Calu3 (cell line): ENCODE results near the gene RCCD1. TPM values are rescaled to one million over a fixed set of nuclear protein-coding genes. Genes with fewer than 3 reads are reported as not detected.
A peak's percentile ranks its signal among the peaks of the same experiment; 100 is the strongest.

Experiments
- BruUV-seq: library from RNA; stranded (reverse); fragments of 400-500 nt; replicated peaks from 2 replicates; lab custom pipeline; 2021; lab: Mats Ljungman, UMichigan
- CTCF ChIA-PET: fragments of 300-600 bp; sonication (Branson Sonifier 250); formaldehyde crosslinking; loops from one replicate; lab custom pipeline; 2022; ENCODE audit warnings: antibody characterized with exemption; lab: Charles Lee
- DNase-seq: peaks from one replicate; pipeline ENCODE4 v3.0.0; 2022
- H3K27ac Mint-ChIP-seq: one replicate; pipeline ENCODE4 v1.8.0; 2022; ENCODE audit warnings: mixed read lengths; ENCODE audit not compliant: unreplicated experiment
- H3K27me3 Mint-ChIP-seq: one replicate; pipeline ENCODE4 v1.8.0; 2022; ENCODE audit warnings: mixed read lengths; ENCODE audit not compliant: unreplicated experiment
- H3K36me3 Mint-ChIP-seq: one replicate; pipeline ENCODE4 v1.8.0; 2022; ENCODE audit warnings: mild to moderate bottlenecking, moderate library complexity, mixed read lengths; ENCODE audit not compliant: insufficient read depth, unreplicated experiment
- H3K4me1 Mint-ChIP-seq: one replicate; pipeline ENCODE4 v1.8.0; 2022; ENCODE audit warnings: mild to moderate bottlenecking, low read depth, mixed read lengths; ENCODE audit not compliant: unreplicated experiment
- H3K4me3 Mint-ChIP-seq: one replicate; pipeline ENCODE4 v1.8.0; 2022; ENCODE audit warnings: mild to moderate bottlenecking, low read depth, moderate library complexity, mixed read lengths; ENCODE audit not compliant: unreplicated experiment
- H3K9me3 Mint-ChIP-seq: one replicate; pipeline ENCODE4 v1.8.0; 2022; ENCODE audit warnings: low read depth, mixed read lengths; ENCODE audit not compliant: unreplicated experiment
- intact Hi-C: fragments of 100-400 bp; cut with micrococcal nuclease; formaldehyde crosslinking; loops from one replicate; pipeline ENCODE4 v1.10.0; 2022; ENCODE audit not compliant: unreplicated experiment
- total RNA-seq: library from RNA; stranded (reverse); gene quantifications from 2 replicates; pipeline ENCODE4 v1.2.3, GENCODE V29; 2022
- TF ChIP-seq, protein P1 (sequence below): fragments of 200-600 bp; IDR thresholded peaks from one replicate; pipeline ENCODE4 v1.8.0; 2022; ENCODE audit warnings: antibody characterized with exemption; ENCODE audit not compliant: unreplicated experiment

Gene RCCD1
- total RNA-seq, 1 experiment from 2014 or later = 42.6 TPM

DNA sequence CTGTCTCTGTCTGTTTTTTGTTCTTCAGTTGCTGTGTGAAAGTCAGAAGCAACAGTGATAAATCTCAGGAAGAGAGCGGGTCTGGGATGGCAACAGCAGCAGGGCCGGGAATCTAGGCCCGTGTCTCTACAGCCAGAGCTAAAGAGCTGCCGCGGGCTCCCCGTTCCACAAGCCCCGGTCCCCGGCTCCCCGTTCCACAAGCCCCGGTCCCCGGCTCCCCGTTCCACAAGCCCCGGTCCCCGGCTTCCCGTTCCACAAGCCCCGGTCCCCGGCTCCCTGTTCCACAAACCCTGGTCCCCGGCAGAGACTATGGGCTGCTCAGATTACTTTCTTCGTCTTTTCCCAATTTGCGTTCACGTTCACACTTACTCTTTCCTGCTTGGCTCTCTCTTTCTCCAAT lies 19.5 kb downstream of the RCCD1 start:
- H3K4me3 Mint-ChIP-seq = no peak overlapping the region
- CTCF ChIA-PET = no interaction called here
- TF ChIP-seq, protein P1, sequence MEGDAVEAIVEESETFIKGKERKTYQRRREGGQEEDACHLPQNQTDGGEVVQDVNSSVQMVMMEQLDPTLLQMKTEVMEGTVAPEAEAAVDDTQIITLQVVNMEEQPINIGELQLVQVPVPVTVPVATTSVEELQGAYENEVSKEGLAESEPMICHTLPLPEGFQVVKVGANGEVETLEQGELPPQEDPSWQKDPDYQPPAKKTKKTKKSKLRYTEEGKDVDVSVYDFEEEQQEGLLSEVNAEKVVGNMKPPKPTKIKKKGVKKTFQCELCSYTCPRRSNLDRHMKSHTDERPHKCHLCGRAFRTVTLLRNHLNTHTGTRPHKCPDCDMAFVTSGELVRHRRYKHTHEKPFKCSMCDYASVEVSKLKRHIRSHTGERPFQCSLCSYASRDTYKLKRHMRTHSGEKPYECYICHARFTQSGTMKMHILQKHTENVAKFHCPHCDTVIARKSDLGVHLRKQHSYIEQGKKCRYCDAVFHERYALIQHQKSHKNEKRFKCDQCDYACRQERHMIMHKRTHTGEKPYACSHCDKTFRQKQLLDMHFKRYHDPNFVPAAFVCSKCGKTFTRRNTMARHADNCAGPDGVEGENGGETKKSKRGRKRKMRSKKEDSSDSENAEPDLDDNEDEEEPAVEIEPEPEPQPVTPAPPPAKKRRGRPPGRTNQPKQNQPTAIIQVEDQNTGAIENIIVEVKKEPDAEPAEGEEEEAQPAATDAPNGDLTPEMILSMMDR = no peak
- no TSS peak for BruUV-seq
- no peak overlapping the region for H3K27ac Mint-ChIP-seq
- intact Hi-C loops = no loop called here
- H3K4me1 Mint-ChIP-seq = no peaks in the 10 kb centered on the region
- no peaks in the 10 kb centered on the region for H3K27me3 Mint-ChIP-seq
- peaks cover 74% of the 10 kb centered on the region for H3K36me3 Mint-ChIP-seq
- H3K9me3 Mint-ChIP-seq = no peaks in the 10 kb centered on the region
- no peak for DNase-seq

DNA sequence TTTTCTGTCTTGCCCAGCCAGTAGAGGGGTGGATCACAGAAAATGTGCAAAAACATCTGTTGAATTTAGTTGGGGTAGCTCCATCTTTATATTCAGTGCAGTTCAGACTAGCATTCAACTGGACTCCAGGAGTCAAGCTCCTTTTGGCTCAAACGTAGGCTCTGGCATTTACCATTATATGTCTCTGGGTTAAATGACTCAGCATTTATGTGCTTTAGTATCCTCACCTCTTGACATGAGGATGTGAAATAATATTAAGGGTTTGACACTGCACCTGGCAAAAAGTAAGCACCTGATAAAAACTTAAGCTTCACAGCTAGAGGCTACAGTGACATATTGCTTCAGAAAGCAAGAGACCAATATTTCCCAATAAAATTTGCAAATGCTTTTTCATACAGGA lies 24.9 kb downstream of the RCCD1 start:
- Mint-ChIP-seq H3K9me3 (no peaks in the 10 kb centered on the region), H3K4me1 (no peaks in the 10 kb centered on the region), H3K4me3 (no peak overlapping the region), H3K36me3 (peaks cover 63% of the 10 kb centered on the region), H3K27ac (peak overlapping the region; percentile 8), H3K27me3 (no peaks in the 10 kb centered on the region)
- TF ChIP-seq, protein P1 = no peak
- intact Hi-C loops = no loop called here
- BruUV-seq = no TSS peak
- DNase-seq = no peak
- CTCF ChIA-PET = no interaction called here

DNA sequence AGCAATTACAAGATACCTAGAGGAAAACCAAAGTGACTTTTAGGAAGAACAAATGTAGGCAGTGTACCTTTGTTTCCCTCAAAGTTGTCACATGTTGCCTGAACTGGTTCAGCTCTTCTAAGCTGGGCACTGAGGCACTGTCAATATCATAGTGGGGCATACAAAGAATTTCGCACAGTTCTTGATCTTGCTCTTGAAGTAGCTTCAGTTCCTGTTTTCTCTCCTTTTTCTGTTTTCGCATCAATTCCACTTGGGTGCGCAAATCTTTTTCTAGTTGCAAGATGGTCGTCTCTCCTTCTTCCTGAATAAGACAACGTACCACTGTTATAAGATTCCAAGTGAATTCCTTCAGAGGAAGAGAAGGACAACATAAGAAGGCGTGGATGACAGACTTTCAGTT lies 27.0 kb downstream of the RCCD1 start:
- H3K27me3 Mint-ChIP-seq = no peaks in the 10 kb centered on the region
- TF ChIP-seq, protein P1 = no peak
- H3K36me3 Mint-ChIP-seq = peaks cover 56% of the 10 kb centered on the region
- no peak overlapping the region for H3K4me3 Mint-ChIP-seq
- no peaks in the 10 kb centered on the region for H3K9me3 Mint-ChIP-seq
- no peak overlapping the region for H3K27ac Mint-ChIP-seq
- intact Hi-C loops = no loop called here
- BruUV-seq = no TSS peak
- DNase-seq = no peak
- H3K4me1 Mint-ChIP-seq = no peaks in the 10 kb centered on the region
- CTCF ChIA-PET = interaction anchor here (0.7 kb wide), 1 partner anchor 45 kb away, joined by 3 read pairs; no protein-coding TSS in a partner anchor

DNA sequence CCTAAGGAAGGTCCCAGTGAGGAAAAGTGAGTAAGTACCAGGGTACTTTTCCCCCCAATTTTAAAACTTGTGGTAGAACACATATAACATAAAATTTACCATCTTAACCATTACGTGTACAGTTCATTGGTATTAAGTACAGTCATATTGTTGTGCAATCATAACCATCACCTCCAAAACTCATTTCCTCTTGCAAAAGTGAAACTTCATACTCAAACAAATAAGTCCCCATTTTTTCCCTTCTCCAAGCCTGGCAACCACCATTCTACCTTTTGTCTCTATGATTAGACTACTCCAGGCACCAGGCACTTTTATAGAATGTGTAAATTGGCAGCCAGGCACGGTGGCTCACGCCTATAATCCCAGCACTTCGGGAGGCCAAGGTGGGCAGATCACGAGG lies 27.5 kb downstream of the RCCD1 start:
- no peaks in the 10 kb centered on the region for H3K27me3 Mint-ChIP-seq
- DNase-seq = no peak
- no peaks in the 10 kb centered on the region for H3K9me3 Mint-ChIP-seq
- TF ChIP-seq, protein P1 = no peak
- H3K4me1 Mint-ChIP-seq = peaks cover 3% of the 10 kb centered on the region
- peaks cover 55% of the 10 kb centered on the region for H3K36me3 Mint-ChIP-seq
- BruUV-seq = no TSS peak
- H3K27ac Mint-ChIP-seq = no peak overlapping the region
- CTCF ChIA-PET = interaction anchor here (1.3 kb wide), 1 partner anchor 11 kb away, joined by 10 read pairs; no protein-coding TSS in a partner anchor
- intact Hi-C loops = no loop called here
- H3K4me3 Mint-ChIP-seq = no peak overlapping the region
